AG10803 (cell line): ENCODE results near the gene C1orf141.
"Not testable (repeated sequence)": the region's sequence is repeated elsewhere in the genome, so short reads cannot be mapped to it uniquely, and the experiment has no call there.

Experiments
- DNase-seq: peaks from one replicate; pipeline ENCODE4 v3.0.0; 2010; ENCODE audit warnings: low read depth
- H3K4me3 ChIP-seq: 2 replicates; pipeline ENCODE4 v1.5.1; 2011; ENCODE audit warnings: mild to moderate bottlenecking, low read length, control low read depth
- TF ChIP-seq, protein P1 (sequence below): conservative IDR thresholded peaks from 2 replicates; pipeline ENCODE4 v1.5.1; 2011; ENCODE audit warnings: mild to moderate bottlenecking, low read length, control low read depth, inconsistent platforms

The C1orf141 gene

DNA sequence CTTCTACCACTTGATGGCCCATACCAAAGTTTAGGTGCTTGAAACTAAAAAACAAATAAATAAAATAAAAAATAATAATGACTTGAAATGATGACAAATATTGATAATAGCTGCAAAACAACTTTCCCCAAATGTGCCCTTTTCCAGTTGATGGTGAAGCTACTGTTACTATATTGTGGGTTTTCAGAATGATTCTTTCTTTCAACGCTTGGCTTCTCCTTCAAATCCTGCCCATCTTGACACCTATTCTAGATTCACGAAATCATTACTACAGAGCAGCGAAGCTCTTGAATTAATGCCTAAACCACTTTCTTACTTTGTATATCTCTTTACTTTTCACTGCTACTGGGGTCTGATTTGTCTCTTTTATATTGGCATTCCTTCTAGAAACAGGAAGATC lies 9.2 kb upstream of the C1orf141 start:
- TF ChIP-seq, protein P1, sequence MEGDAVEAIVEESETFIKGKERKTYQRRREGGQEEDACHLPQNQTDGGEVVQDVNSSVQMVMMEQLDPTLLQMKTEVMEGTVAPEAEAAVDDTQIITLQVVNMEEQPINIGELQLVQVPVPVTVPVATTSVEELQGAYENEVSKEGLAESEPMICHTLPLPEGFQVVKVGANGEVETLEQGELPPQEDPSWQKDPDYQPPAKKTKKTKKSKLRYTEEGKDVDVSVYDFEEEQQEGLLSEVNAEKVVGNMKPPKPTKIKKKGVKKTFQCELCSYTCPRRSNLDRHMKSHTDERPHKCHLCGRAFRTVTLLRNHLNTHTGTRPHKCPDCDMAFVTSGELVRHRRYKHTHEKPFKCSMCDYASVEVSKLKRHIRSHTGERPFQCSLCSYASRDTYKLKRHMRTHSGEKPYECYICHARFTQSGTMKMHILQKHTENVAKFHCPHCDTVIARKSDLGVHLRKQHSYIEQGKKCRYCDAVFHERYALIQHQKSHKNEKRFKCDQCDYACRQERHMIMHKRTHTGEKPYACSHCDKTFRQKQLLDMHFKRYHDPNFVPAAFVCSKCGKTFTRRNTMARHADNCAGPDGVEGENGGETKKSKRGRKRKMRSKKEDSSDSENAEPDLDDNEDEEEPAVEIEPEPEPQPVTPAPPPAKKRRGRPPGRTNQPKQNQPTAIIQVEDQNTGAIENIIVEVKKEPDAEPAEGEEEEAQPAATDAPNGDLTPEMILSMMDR = no peak
- no peak for DNase-seq
- no peak overlapping the region for H3K4me3 ChIP-seq

DNA sequence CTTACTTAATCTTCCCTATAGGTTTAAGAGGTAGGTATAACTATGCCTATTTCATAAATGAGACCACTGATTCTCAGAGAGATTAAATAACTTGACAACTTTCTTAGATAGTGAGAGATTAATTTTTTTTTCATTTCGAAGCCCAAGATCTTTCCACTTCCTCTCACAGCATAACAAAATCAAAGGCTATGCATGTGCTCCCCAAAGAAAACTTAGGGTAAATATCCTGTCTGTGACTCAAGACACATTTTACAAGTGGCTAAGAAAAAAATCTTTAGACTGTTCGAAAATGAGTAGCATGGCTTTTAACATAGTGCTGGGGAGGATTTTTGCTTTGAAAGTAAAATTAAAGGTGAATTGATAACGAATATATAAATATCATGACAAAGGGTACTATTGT lies 8.2 kb upstream of the C1orf141 start:
- TF ChIP-seq, protein P1 = no peak
- H3K4me3 ChIP-seq = no peak overlapping the region
- no peak for DNase-seq

DNA sequence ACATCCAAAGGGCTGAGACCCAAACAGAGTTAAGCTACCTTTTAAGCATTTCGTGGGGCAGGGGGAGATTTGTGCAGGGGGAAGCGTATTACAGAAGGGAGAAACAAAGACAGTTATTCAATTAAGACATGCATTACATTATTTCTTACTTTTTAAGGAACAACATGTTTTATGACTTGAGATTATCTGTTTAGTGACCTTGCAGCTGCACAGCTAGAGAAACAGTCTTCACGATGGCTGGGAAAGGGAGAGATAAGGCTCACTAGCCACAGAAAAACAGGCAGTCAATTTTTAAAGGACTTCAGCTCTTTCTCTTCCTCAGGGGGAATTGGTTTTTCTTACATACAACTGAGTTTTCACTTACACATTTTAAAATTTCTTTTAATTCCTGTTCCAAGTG lies 7.1 kb upstream of the C1orf141 start:
- not testable (repeated sequence) for DNase-seq, H3K4me3 ChIP-seq

GRCh38 chr1:67140460-67140859 lies 5.7 kb upstream of the C1orf141 start:
- TF ChIP-seq, protein P1 = no peak
- no peak overlapping the region for H3K4me3 ChIP-seq
- DNase-seq = no peak

DNA sequence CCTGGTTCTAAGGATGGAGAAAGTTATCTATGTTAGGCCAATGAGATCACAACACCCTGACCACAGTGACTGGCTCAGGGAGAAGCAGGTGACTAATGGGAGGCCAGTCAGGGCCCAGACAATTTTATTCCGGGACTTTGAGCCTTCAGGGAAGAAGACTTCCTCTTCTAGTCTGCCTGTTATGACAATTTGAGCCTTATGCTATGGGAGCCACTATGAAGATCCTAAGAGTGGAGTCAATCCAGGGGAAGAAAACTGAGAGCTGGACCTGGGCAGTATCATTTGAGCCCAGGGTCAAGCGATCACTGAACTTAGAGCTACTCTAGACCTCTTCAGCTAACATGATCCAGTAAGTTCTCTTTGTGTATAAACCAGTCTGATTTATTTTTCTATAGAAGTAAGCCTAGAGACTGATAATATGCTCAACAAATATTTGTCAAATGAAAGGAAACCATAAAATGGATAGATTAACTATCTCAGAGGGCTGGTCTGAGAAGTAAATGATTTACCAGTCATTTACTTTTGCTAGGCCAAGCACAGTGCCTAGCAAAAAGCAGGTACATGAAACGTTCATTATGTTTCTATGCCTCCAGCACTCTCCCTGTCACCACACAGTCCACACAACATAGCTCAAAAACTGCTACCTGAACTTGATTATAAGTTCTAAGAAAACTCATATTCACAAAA lies 4.2 kb upstream of the C1orf141 start:
- no peak overlapping the region for H3K4me3 ChIP-seq

GRCh38 chr1:67137307-67137753 lies 2.6 kb upstream of the C1orf141 start:
- no peak overlapping the region for H3K4me3 ChIP-seq
- DNase-seq = no peak
- TF ChIP-seq, protein P1 = no peak

More for the DNA sequence above, 4.2 kb upstream of the C1orf141 start:
- no peak for DNase-seq
- TF ChIP-seq, protein P1 = no peak

DNA sequence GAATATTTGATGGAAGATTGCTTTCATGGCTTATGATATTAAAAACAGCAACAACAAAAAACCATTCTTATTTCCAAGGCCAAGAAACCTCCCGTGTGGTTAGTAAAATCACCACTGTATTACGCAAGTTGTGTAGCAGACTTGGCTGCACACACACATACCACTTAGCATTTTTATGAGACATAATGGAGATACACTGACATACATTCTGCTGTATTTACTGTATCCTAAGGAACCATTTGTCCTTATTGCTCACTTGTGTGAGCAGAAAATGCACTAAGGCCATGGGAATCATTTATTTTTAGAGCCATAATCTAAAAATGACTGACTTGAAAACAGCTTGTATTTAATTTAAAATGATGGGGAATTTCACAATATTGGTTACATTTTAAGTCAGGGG lies 584 bp upstream of the C1orf141 start:
- peak; percentile 98 for DNase-seq
- TF ChIP-seq, protein P1 = no peak
- H3K4me3 ChIP-seq = no peak overlapping the region

- TF ChIP-seq, protein P1 = no peak
- H3K4me3 ChIP-seq = no peak overlapping the region
- no peak for DNase-seq
These were observed 1.6 kb downstream of the C1orf141 start for GRCh38 chr1:67133177-67133576.
